Measurements from ENCODE around the gene CUX1. TPM values are rescaled to one million over a fixed set of nuclear protein-coding genes. Genes with fewer than 3 reads are reported as not detected.

CUX1 gene
- total and polyA plus RNA-seq, 2 of the 13 experiments (the other 11 are each of a cell fraction or from before 2014, with no cell fraction given) = 13.7 to 14.9 TPM

GRCh38 chr7:102258073-102258748 lies 440.8 kb downstream of the CUX1 start:
- Histone ChIP-seq H3K4me3 (replicated peaks in 1 of 3; ENCODE audit: insufficient read depth in 1 of 3, low read depth in 2 of 3, low read length in 3 of 3) (peak overlapping the region in 1 of 3 experiments; percentile 24; a peak in 1 of 6 replicates), H3K4me2 (ENCODE audit: low read depth, low read length) (peak overlapping the region; percentile 50), H3K36me3 (replicated peaks in 1 of 2; ENCODE audit: control insufficient read depth in 1 of 2, insufficient read depth in 2 of 2, low read length in 2 of 2) (no peaks in the 10 kb centered on the region), H3K27me3 (ENCODE audit: control insufficient read depth in 1 of 2, insufficient read depth in 2 of 2, low read length in 2 of 2) (no peaks in the 10 kb centered on the region), H3K4me1 (ENCODE audit: insufficient read depth, low read length) (peaks cover 68% of the 10 kb centered on the region), H3K79me2 (ENCODE audit: insufficient read depth, low read length) (no peaks in the 10 kb centered on the region), H4K20me1 (ENCODE audit: insufficient read depth, low read length) (no peaks in the 10 kb centered on the region), H3K9ac (ENCODE audit: insufficient read depth, low read depth, low read length) (peak overlapping the region; percentile 55), H3K9me3 (ENCODE audit: low read length) (no peaks in the 10 kb centered on the region), H2AFZ (ENCODE audit: low read length) (no peak overlapping the region), H3K27ac (ENCODE audit: extremely low read length, insufficient read depth, low read length) (peak overlapping the region; percentile 88)
- ATAC-seq (peak; percentile 94), FAIRE-seq (peak; percentile 78), DNase-seq (ENCODE audit: low spot score) (peak; percentile 88)
- ChIA-PET POLR2A (no interaction called here), CTCF (ENCODE audit: low intra/inter-chr PET ratio, low total read pairs) (no interaction called here)
- intact Hi-C loops (cut with micrococcal nuclease; ENCODE audit: unreplicated experiment) = no loop called here
- BruUV-seq (replicated peaks) = no TSS peak
- in situ Hi-C loops (cut with HindIII; ENCODE audit: extremely low pct_ligation_motif_present, low pct_unique_long_range_greater_than_20kb) = loop anchor here (10.0 to 25.0 kb wide), 2 partner anchors 443 to 571 kb away; partner anchors contain the start of gene CUX1
- WGBS (ENCODE audit: low lambda C conversion rate) = 3% methylated on average over 8 of the region's 25 CpGs
- TF ChIP-seq HES4 (CRISPR knock-in tag; IDR thresholded peaks at IDR 0.05; ENCODE audit: borderline replicate concordance) (no peak), RFX1 (IDR thresholded peaks at IDR 0.05) (no peak), ZNF430 (CRISPR knock-in tag; IDR thresholded peaks at IDR 0.05) (peak; percentile 91; the same call in 1 of the 2 replicates), ZNF225 (CRISPR knock-in tag; IDR thresholded peaks at IDR 0.05) (peak; percentile 65; the same call in 1 of the 2 replicates), FOXC1 (CRISPR knock-in tag; IDR thresholded peaks at IDR 0.05; ENCODE audit: borderline replicate concordance) (peak; percentile 79; the same call in 1 of the 2 replicates), DRAP1 (CRISPR knock-in tag; IDR thresholded peaks at IDR 0.05) (peak; percentile 57; the same call in 1 of the 2 replicates), ELF4 (CRISPR knock-in tag; IDR thresholded peaks at IDR 0.05; ENCODE audit: borderline replicate concordance) (no peak), ZNF343 (CRISPR knock-in tag; IDR thresholded peaks at IDR 0.05) (peak; percentile 88), FOXK1 (CRISPR knock-in tag; IDR thresholded peaks at IDR 0.05; ENCODE audit: borderline replicate concordance, low read depth) (peak; percentile 82; the same call in 1 of the 2 replicates), TRIM22 (IDR thresholded peaks at IDR 0.05) (no peak), ZBTB33 (CRISPR knock-in tag; IDR thresholded peaks at IDR 0.05) (peak; percentile 64; the same call in 1 of the 2 replicates), HIC2 (CRISPR knock-in tag; IDR thresholded peaks at IDR 0.05; ENCODE audit: low read depth) (peak; percentile 81), SALL1 (CRISPR knock-in tag; IDR thresholded peaks at IDR 0.05) (peak; percentile 98), ZNF501 (CRISPR knock-in tag; IDR thresholded peaks at IDR 0.05) (peak; percentile 89), ASH2L (IDR thresholded peaks at IDR 0.05; ENCODE audit: insufficient read length, low read depth, low read length) (peak; percentile 98), ZNF616 (CRISPR knock-in tag; IDR thresholded peaks at IDR 0.05; ENCODE audit: low read depth) (no peak), KLF9 (CRISPR knock-in tag; IDR thresholded peaks at IDR 0.05; ENCODE audit: low read depth) (no peak), ZNF766 (CRISPR knock-in tag; IDR thresholded peaks at IDR 0.05; ENCODE audit: borderline replicate concordance) (peak; percentile 97; the same call in 1 of the 2 replicates), PAX8 (CRISPR knock-in tag; IDR thresholded peaks at IDR 0.05; ENCODE audit: borderline replicate concordance) (no peak)
